NCI-H2029 treated with DMSO at 0.1 percent for 48 hours (cell line): ENCODE measurements around the gene GPR55.

Experiments
- DNase-seq: peaks from one replicate; lab custom pipeline; 2025; lab: John Stamatoyannopoulos, UW

The GPR55 gene

GRCh38 chr2:230934231-230935129, 9.4 kb upstream of the GPR55 start:
- no peak for DNase-seq

- DNase-seq, result no peak
Observed at GRCh38 chr2:230933521-230934180, 8.6 kb upstream of the GPR55 start.

- no peak for DNase-seq
Observed at GRCh38 chr2:230932556-230933511, 7.8 kb upstream of the GPR55 start.

GRCh38 chr2:230931556-230932231, 6.7 kb upstream of the GPR55 start:
- no peak for DNase-seq

GRCh38 chr2:230930928-230931555, 6.0 kb upstream of the GPR55 start:
- no peak for DNase-seq

GRCh38 chr2:230930149-230930780, 5.2 kb upstream of the GPR55 start:
- no peak for DNase-seq

- no peak for DNase-seq
Observed at GRCh38 chr2:230929381-230930148, 4.5 kb upstream of the GPR55 start.

- DNase-seq, result no peak
Observed at GRCh38 chr2:230928701-230929380, 3.8 kb upstream of the GPR55 start.

- DNase-seq, result no peak
Observed at GRCh38 chr2:230927711-230928341, 2.8 kb upstream of the GPR55 start.

GRCh38 chr2:230925879-230926765, 1.1 kb upstream of the GPR55 start:
- DNase-seq, result no peak

- DNase-seq, result no peak
Observed at GRCh38 chr2:230925443-230925878, 419 bp upstream of the GPR55 start.

- DNase-seq, result no peak
Observed at GRCh38 chr2:230924092-230924469, 961 bp downstream of the GPR55 start.

- no peak for DNase-seq
Observed at GRCh38 chr2:230922951-230923717, 1.9 kb downstream of the GPR55 start.

GRCh38 chr2:230921806-230922595, 3.0 kb downstream of the GPR55 start:
- no peak for DNase-seq

- no peak for DNase-seq
Observed at GRCh38 chr2:230920167-230920566, 4.9 kb downstream of the GPR55 start.

- no peak for DNase-seq
Observed at GRCh38 chr2:230919681-230920080, 5.4 kb downstream of the GPR55 start.
